Kidney tubule cell (primary cell): Measurements from ENCODE around the gene CEP41.
"Not testable (repeated sequence)": the region's sequence is repeated elsewhere in the genome, so short reads cannot be mapped to it uniquely, and the experiment has no call there.

Experiments used
- DNase-seq: peaks from one replicate; pipeline ENCODE4 v3.0.0-alpha.2; 2018; ENCODE audit warnings: low spot score

The CEP41 gene

DNA sequence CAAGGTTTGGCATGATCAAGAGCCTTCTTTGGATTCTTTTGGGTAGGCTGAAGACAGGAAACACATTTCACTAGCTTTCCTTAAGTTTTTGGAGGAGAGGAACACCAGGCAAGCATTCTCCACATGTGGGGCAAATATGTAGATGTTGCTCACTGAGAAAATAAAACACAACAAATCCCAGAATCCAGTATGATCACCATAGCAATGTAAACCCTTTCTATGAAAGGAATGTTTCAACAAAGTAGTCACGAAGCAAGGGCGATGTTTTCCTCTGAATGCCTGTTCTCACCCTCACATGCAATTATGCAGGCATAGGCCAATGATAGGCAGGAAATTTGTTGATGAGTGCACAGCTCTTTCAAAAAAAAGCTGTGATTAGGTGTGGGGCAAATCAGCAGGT lies 20.5 kb upstream of the CEP41 start:
- DNase-seq: no peak

DNA sequence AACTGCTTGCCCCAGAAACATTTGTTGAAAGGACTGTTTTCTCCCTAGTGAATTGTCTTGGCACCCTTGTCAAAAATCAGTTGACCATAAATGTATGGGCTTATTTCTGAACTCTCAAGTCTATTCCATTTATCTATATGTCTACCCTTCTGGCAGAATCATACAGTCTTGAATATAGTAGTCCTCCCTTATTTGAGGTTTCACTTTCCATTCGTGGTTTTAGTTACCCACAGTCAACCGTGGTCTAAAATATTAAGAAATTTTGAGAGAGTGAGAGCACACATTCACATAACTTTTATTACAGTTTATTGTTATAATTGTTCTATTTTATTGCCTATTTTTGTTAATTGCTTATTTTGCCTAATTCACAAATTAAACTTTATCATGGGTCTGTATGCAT lies 17.4 kb upstream of the CEP41 start:
- DNase-seq: no peak

GRCh38 chr7:130454959-130455358 lies 14.1 kb upstream of the CEP41 start:
- no peak for DNase-seq

- DNase-seq: no peak
Measured at GRCh38 chr7:130452951-130453350, 12.1 kb upstream of the CEP41 start.

GRCh38 chr7:130451344-130451743 lies 10.5 kb upstream of the CEP41 start:
- not testable (repeated sequence) for DNase-seq

- no peak for DNase-seq
Measured at GRCh38 chr7:130446259-130446658, 5.4 kb upstream of the CEP41 start.

GRCh38 chr7:130444751-130445407 lies 4.1 kb upstream of the CEP41 start:
- no peak for DNase-seq

- no peak for DNase-seq
Measured at GRCh38 chr7:130444234-130444633, 3.4 kb upstream of the CEP41 start.

DNA sequence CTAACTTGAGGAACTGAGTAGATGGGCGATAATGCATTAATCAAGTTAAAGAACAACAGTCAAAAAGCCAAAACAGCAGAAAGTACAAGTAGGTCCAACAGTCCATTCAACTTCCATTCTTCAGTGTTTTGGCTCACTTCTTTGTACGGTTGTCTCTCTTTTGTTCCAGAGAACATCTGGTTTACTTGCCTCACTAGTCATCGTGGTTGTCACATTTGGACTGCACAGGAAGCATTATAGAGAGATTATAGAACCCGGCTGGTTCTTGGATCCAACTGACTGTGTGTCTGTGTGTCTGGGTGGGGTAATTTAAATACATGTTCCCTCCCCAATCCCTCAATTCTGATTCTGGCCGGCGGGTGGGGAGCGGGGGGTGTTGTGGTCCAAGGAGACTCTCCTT lies 1.8 kb upstream of the CEP41 start:
- no peak for DNase-seq

- peak; percentile 52 for DNase-seq
Measured at GRCh38 chr7:130441408-130441869, 623 bp upstream of the CEP41 start.

DNA sequence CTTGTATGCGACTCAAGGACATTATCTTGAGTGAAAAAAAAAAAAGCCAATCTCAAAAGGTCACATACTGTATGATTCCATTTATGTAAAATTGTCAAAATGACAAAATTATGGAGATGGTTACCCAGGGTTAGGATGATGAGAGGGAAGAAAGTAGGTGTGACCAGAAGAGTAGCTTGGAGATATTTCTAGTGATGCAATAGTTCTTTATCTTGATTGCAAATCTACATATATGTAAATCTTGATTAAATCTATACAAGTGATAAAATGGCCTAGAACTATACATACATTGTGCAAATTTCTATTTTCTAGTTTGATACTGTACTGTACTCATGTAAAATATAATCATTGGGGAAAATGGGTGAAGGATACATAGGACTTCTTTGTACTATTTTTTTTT lies 4.6 kb downstream of the CEP41 start:
- DNase-seq: no peak

- DNase-seq: no peak
Measured at GRCh38 chr7:130435311-130435854, 5.4 kb downstream of the CEP41 start.

GRCh38 chr7:130433301-130433700 lies 7.5 kb downstream of the CEP41 start:
- DNase-seq: no peak

- peak; percentile 52 for DNase-seq
Measured at GRCh38 chr7:130432886-130433285, 7.9 kb downstream of the CEP41 start.

GRCh38 chr7:130430841-130431666 lies 9.8 kb downstream of the CEP41 start:
- peak; percentile 2 for DNase-seq

DNA sequence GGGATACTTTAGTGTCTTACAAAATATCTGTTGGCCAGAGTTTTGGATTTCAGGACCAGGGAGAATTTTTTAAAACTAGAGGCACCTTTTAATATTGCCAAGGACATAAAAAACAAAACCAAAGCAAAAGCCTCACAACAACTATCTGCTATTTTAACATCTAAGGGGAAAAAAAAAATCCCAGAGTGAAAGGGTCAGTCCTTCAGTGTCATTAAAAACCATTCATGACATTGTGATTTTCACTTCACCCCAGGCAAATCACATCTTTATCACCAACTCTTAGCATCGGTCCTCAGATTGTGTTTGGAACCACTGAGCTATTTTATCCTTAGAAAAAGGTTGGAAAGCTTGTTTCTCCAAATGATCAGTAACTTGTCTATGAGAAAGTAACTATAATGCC lies 10.7 kb downstream of the CEP41 start:
- DNase-seq: no peak

DNA sequence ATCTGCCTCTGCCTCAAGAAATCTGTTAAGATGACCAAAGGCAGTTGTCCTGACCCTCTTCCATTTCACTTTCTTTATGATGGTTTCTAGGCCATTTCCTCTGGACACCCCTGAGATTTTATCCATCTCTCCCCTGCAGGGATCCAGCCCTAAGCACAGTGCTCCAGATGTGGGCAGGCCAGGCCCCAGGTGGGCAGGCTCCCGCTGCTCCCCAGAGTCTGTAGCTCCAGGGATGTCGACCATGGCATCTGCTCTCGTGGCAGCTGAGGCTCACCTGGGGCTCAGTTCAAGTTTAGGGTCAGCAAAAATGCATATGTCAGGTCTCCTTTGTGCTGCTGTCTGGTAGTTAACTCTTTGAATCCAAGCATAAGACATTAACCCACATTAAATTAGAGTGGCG lies 11.8 kb downstream of the CEP41 start:
- no peak for DNase-seq

DNA sequence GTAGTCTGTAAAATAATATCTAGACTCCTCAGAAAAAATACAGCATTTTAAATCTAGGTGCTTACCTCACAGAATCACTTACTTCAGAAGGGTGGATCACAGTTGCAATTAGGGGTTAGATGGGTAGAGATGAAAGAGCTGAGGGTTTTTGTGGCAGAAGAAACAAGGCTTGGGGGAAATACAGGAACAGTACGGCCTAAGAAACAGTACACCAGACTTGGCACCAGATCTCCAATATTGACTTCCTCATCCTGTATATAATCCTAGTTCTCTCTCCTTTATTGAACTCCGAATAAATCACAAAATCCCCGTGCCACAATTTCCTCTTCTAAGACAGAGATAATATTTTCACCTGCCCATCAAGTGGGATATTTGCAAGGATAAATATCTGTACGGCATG lies 14.3 kb downstream of the CEP41 start:
- no peak for DNase-seq

- no peak for DNase-seq
Measured at GRCh38 chr7:130425796-130426195, 15.0 kb downstream of the CEP41 start.

GRCh38 chr7:130423501-130424037 lies 17.2 kb downstream of the CEP41 start:
- DNase-seq: no peak

- no peak for DNase-seq
Measured at GRCh38 chr7:130421684-130422083, 19.1 kb downstream of the CEP41 start.

GRCh38 chr7:130420943-130421578 lies 19.8 kb downstream of the CEP41 start:
- no peak for DNase-seq
